SHP77 (cell line): ENCODE results near the gene MIB1.
A peak's percentile ranks its signal among the peaks of the same experiment; 100 is the strongest.

Experiments used
- DNase-seq, 2 experiments: peaks; one replicate each; lab custom pipeline; 2025; lab: John Stamatoyannopoulos, UW

MIB1 gene

GRCh38 chr18:21894619-21895367, 154.2 kb downstream of the MIB1 start:
- no peak for DNase-seq

- no peak for DNase-seq
Observed at GRCh38 chr18:21896732-21897336, 156.2 kb downstream of the MIB1 start.

GRCh38 chr18:21897811-21898210, 157.2 kb downstream of the MIB1 start:
- peak; percentile 36 to 39 for DNase-seq

GRCh38 chr18:21900605-21901352, 160.2 kb downstream of the MIB1 start:
- DNase-seq = no peak

- DNase-seq = no peak
Observed at GRCh38 chr18:21901423-21901945, 160.9 kb downstream of the MIB1 start.

GRCh38 chr18:21903709-21904108, 163.1 kb downstream of the MIB1 start:
- no peak for DNase-seq

- no peak for DNase-seq
Observed at GRCh38 chr18:21904856-21905255, 164.3 kb downstream of the MIB1 start.

GRCh38 chr18:21907451-21907850, 166.9 kb downstream of the MIB1 start:
- DNase-seq = no peak

- no peak for DNase-seq
Observed at GRCh38 chr18:21908711-21909110, 168.1 kb downstream of the MIB1 start.

GRCh38 chr18:21910906-21911305, 170.3 kb downstream of the MIB1 start:
- DNase-seq = no peak

- no peak for DNase-seq
Observed at GRCh38 chr18:21911551-21911950, 171.0 kb downstream of the MIB1 start.

GRCh38 chr18:21912339-21913239, 172.0 kb downstream of the MIB1 start:
- no peak for DNase-seq

GRCh38 chr18:21914739-21915319, 174.2 kb downstream of the MIB1 start:
- peak in 1 of 2 experiments; percentile 9 for DNase-seq

GRCh38 chr18:21915546-21915945, 175.0 kb downstream of the MIB1 start:
- no peak for DNase-seq

GRCh38 chr18:21916594-21916993, 176.0 kb downstream of the MIB1 start:
- DNase-seq = no peak

GRCh38 chr18:21918693-21919092, 178.1 kb downstream of the MIB1 start:
- DNase-seq = no peak
